Neural cell (in vitro differentiated cells): ENCODE measurements around the gene LCP2. TPM values are rescaled to one million over a fixed set of nuclear protein-coding genes. Genes with fewer than 3 reads are reported as not detected.

Experiments used
- H2AFZ ChIP-seq: fragments of 200-600, 300-800 bp; sonication (generic), shearing (Covaris generic); 2 replicates; pipeline ENCODE4 v1.6.0; 2014; ENCODE audit warnings: low read depth, mild to moderate bottlenecking, antibody characterized with exemption, low read length, moderate library complexity
- H3F3A ChIP-seq: fragments of 200-600 bp; shearing (Covaris generic); 2 replicates; pipeline ENCODE4 v1.6.1; 2016; ENCODE audit warnings: mild to moderate bottlenecking, moderate library complexity, mixed read lengths, antibody characterized with exemption, low read length; ENCODE audit not compliant: insufficient read depth, poor library complexity, severe bottlenecking
- H3K27ac ChIP-seq: fragments of 200-600, 300-800 bp; sonication (generic), shearing (Covaris generic); 2 replicates; pipeline ENCODE4 v1.5.1; 2014; ENCODE audit warnings: mild to moderate bottlenecking, low read length, moderate library complexity
- H3K27me3 ChIP-seq: fragments of 300-800, 200-600 bp; sonication (generic), shearing (Covaris generic); 2 replicates; pipeline ENCODE4 v1.6.0; 2014; ENCODE audit warnings: mild to moderate bottlenecking, low read depth, low read length, moderate library complexity; ENCODE audit not compliant: insufficient read depth
- H3K36me3 ChIP-seq: fragments of 300-800, 200-600 bp; sonication (generic), shearing (Covaris generic); 2 replicates; pipeline ENCODE4 v1.5.1; 2014; ENCODE audit warnings: mild to moderate bottlenecking, antibody characterized with exemption, low read length, moderate library complexity; ENCODE audit not compliant: insufficient read depth
- H3K4me2 ChIP-seq: fragments of 300-800, 200-600 bp; sonication (generic), shearing (Covaris generic); 2 replicates; pipeline ENCODE4 v1.6.0; 2014; ENCODE audit warnings: mild to moderate bottlenecking, low read length
- H3K4me3 ChIP-seq: fragments of 300-800, 200-600 bp; sonication (generic), shearing (Covaris generic); 2 replicates; pipeline ENCODE4 v1.5.1; 2014; ENCODE audit warnings: mild to moderate bottlenecking, low read length, moderate library complexity
- H3K79me2 ChIP-seq: fragments of 200-600 bp; shearing (Covaris generic); replicated peaks from 2 replicates; pipeline ENCODE4 v1.6.0; 2014; ENCODE audit warnings: mild to moderate bottlenecking, low read length, moderate library complexity; ENCODE audit not compliant: insufficient read depth
- H3K9ac ChIP-seq: fragments of 300-800, 200-600 bp; sonication (generic), shearing (Covaris generic); 2 replicates; pipeline ENCODE4 v1.6.1; 2016; ENCODE audit warnings: mild to moderate bottlenecking, low read length, mixed read lengths
- H3K9me2 ChIP-seq: fragments of 200-600 bp; shearing (Covaris generic); 2 replicates; pipeline ENCODE4 v1.6.1; 2016; ENCODE audit warnings: mild to moderate bottlenecking, low read length, mixed read lengths; ENCODE audit not compliant: insufficient read depth
- H3K9me3 ChIP-seq: fragments of 200-600, 300-800 bp; sonication (generic), shearing (Covaris generic); 2 replicates; pipeline ENCODE4 v1.6.1; 2016; ENCODE audit warnings: mild to moderate bottlenecking, mixed run types, low read length, moderate library complexity, mixed read lengths
- H4K20me1 ChIP-seq: fragments of 200-600 bp; shearing (Covaris generic); 2 replicates; pipeline ENCODE4 v1.6.1; 2016; ENCODE audit warnings: mild to moderate bottlenecking, mixed run types; ENCODE audit not compliant: insufficient read depth
- CTCF ChIP-seq: fragments of 450-650 bp; IDR thresholded peaks from 2 replicates; pipeline ENCODE4 v1.5.1; 2014; ENCODE audit warnings: antibody characterized with exemption, mild to moderate bottlenecking, moderate library complexity; ENCODE audit not compliant: poor library complexity, severe bottlenecking
- EP300 ChIP-seq: fragments of 450-650 bp; conservative IDR thresholded peaks from 2 replicates; pipeline ENCODE4 v1.6.1; 2014; ENCODE audit warnings: antibody characterized with exemption, mild to moderate bottlenecking, moderate library complexity; ENCODE audit not compliant: poor library complexity, severe bottlenecking
- EZH2 ChIP-seq: fragments of 200-600, 300-800 bp; shearing (Covaris generic), sonication (generic); IDR thresholded peaks from 2 replicates; pipeline ENCODE4 v1.6.1; 2014; ENCODE audit warnings: antibody characterized with exemption, low read length, borderline replicate concordance, mild to moderate bottlenecking; ENCODE audit not compliant: insufficient read depth, poor library complexity, severe bottlenecking
- MXI1 ChIP-seq: fragments of 450-650 bp; conservative IDR thresholded peaks from 2 replicates; pipeline ENCODE4 v1.6.1; 2014; ENCODE audit warnings: antibody characterized with exemption, mild to moderate bottlenecking; ENCODE audit not compliant: poor library complexity, severe bottlenecking
- POLR2AphosphoS5 ChIP-seq: IDR thresholded peaks from 2 replicates; pipeline ENCODE4 v1.6.1; 2012
- RAD21 ChIP-seq: fragments of 450-650 bp; conservative IDR thresholded peaks from 2 replicates; pipeline ENCODE4 v1.6.1; 2014; ENCODE audit warnings: antibody characterized with exemption, mild to moderate bottlenecking, moderate library complexity
- REST ChIP-seq: IDR thresholded peaks from 2 replicates; pipeline ENCODE4 v1.6.1; 2012; ENCODE audit warnings: borderline replicate concordance
- SMC3 ChIP-seq: fragments of 450-650 bp; conservative IDR thresholded peaks from 2 replicates; pipeline ENCODE4 v1.6.1; 2014; ENCODE audit warnings: antibody characterized with exemption, mild to moderate bottlenecking, moderate library complexity; ENCODE audit not compliant: poor library complexity
- TAF1 ChIP-seq: IDR thresholded peaks from 2 replicates; pipeline ENCODE4 v1.6.1; 2012; ENCODE audit warnings: low read depth
- polyA plus RNA-seq: library from polyadenylated mRNA; depleted of rRNA; stranded (reverse); fragments of >200 nt; gene quantifications from 2 replicates; pipeline ENCODE4 v1.2.3, GENCODE V29; 2014

The LCP2 gene
- polyA plus RNA-seq, 1 donor from 2014 or later: not detected

GRCh38 chr5:170292179-170293104, 5.1 kb downstream of the LCP2 start:
- Histone ChIP-seq H3K79me2 (no peaks in the 10 kb centered on the region), H3K9ac (no peak overlapping the region), H3K9me3 (no peaks in the 10 kb centered on the region), H3K27ac (no peak overlapping the region), H2AFZ (no peak overlapping the region), H3K4me3 (no peak overlapping the region), H3K4me2 (no peak overlapping the region), H3F3A (no peaks in the 10 kb centered on the region), H3K36me3 (no peaks in the 10 kb centered on the region), H3K9me2 (no peaks in the 10 kb centered on the region), H3K27me3 (no peaks in the 10 kb centered on the region), H4K20me1 (no peaks in the 10 kb centered on the region)
- TF ChIP-seq SMC3: no peak
- no peak for TF ChIP-seq POLR2AphosphoS5
- TF ChIP-seq CTCF: no peak
- TF ChIP-seq TAF1: no peak
- TF ChIP-seq EP300: no peak
- TF ChIP-seq RAD21: no peak
- no peak for TF ChIP-seq MXI1

- Histone ChIP-seq H3F3A (no peaks in the 10 kb centered on the region), H2AFZ (no peak overlapping the region), H3K4me2 (no peak overlapping the region), H4K20me1 (no peaks in the 10 kb centered on the region), H3K9ac (no peak overlapping the region), H3K27me3 (no peaks in the 10 kb centered on the region), H3K79me2 (no peaks in the 10 kb centered on the region), H3K9me3 (no peaks in the 10 kb centered on the region), H3K27ac (no peak overlapping the region), H3K9me2 (no peaks in the 10 kb centered on the region), H3K4me3 (no peak overlapping the region), H3K36me3 (no peaks in the 10 kb centered on the region)
- TF ChIP-seq POLR2AphosphoS5 (no peak), EP300 (no peak), EZH2 (no peak), SMC3 (no peak), RAD21 (no peak), REST (no peak), TAF1 (no peak), CTCF (no peak), MXI1 (no peak)
These were observed 7.1 kb downstream of the LCP2 start for GRCh38 chr5:170290498-170290897.
